NCI-H128 (cell line): Measurements from ENCODE around the gene CORO1C.
"Not testable (repeated sequence)": the region's sequence is repeated elsewhere in the genome, so short reads cannot be mapped to it uniquely, and the experiment has no call there.

Experiments
- DNase-seq: peaks from one replicate; lab custom pipeline; 2025; ENCODE audit not compliant: unreplicated experiment; lab: John Stamatoyannopoulos, UW

Gene CORO1C

DNA sequence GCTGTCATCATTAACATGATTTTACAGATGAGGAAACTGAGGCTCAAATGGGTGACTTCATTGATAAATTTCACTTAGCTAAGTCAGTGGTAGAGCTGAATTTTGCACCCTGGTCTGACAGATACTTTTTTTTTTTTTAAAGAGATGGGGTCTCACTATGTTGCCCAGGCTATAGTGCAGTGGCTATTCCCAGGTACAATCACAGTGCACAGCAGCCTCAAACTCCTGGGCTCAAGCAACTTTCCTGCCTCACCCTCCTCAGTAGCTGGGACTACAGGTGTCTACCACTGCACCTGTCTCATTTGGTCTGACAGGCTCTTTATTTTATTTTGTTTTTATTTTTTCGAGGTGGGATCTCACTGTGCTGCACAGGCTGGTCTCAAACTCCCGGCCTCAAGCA lies 24.2 kb upstream of the CORO1C start:
- DNase-seq, result no peak

DNA sequence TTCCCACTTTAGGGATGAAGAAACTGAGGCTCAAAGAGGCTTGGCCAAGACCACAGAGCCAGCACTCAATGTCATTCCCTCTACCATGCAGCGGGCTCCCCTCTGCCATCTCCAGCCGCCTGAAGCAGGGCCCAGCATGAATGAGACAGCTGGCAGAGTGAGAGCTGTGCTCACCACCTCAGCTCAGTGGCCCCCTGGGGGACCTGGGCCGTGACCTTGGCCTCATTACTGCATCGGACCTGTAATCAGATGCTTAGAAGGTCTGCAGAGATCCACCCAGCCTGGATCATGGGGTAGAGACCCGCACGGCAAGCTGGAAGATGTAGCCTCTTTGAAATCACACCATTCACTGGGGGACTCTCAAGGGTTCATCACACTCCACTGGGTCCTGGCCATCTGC lies 22.7 kb upstream of the CORO1C start:
- no peak for DNase-seq

DNA sequence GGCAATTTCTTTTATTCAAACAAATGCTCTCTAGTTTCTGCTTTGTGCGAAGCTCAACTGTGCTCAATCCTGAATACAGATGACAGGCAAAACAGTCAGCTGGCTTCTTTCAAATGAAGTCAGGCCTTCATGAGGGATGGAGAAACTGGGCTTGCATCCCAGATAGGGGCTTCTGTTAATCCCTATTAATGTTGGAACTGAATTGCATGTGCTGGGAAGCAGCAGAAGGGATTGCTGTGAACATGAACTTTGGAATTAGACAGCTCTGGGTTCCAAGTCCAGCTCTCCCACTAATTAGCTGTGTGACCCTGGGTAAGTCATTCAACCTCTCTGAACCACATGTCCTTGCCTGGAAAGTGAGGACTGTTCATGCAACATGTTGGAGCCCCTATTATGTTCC lies 21.1 kb upstream of the CORO1C start:
- DNase-seq, result no peak

DNA sequence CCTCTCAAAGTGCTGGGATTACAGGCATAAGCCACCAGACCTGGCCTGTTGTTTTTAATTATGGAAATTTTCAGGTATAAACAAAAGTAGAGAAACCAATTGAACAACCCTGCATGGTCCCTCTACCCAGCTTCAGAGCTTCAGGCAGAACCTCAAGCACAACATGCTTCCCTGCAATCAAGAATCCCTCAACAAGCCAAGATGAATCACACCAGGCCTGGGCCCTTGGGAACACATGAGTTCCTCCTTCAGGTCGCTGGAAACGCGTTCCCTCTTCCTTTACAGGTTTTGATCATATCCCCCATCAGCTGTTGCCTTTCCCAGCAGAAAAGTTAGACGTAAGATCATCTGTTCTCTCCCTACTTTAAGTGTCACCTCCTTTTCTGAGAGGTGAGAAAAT lies 20.5 kb upstream of the CORO1C start:
- no peak for DNase-seq

DNA sequence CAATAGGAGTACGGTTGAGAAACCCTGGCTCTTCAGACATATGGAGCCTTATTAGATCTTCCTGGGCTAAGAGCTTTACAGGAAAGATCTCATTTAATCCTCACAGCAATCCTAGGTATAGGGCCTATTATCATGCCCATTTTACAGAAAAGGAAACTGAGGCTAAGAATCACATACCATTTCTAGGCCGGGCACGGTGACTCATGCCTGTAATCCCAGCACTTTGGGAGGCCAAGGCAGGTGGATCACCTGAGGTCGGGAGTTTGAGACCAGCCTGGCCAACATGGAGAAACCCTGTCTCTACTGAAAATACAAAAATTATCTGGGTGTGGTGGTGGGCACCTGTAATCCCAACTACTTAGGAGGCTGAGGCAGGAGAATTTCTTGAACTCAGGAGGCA lies 19.7 kb upstream of the CORO1C start:
- DNase-seq, result not testable (repeated sequence)

DNA sequence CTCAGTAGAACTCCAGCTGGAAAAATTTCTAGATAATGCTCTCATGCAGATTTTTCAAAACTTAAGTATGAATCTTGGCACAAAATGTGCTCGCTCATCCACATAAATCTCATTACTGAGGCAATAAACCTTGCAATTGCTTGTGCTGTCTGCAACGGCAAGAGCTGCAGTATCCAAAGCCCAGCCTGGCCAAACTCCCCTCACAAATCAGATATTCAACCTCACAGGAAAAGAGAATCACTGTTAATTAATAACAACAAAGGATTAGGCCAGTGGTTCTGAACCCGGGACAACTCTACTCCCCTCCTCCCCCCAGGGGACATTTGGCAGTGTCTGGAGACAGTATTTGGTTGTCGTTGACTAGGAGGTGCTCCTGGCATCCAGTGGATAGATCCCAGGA lies 19.2 kb upstream of the CORO1C start:
- DNase-seq, result no peak

DNA sequence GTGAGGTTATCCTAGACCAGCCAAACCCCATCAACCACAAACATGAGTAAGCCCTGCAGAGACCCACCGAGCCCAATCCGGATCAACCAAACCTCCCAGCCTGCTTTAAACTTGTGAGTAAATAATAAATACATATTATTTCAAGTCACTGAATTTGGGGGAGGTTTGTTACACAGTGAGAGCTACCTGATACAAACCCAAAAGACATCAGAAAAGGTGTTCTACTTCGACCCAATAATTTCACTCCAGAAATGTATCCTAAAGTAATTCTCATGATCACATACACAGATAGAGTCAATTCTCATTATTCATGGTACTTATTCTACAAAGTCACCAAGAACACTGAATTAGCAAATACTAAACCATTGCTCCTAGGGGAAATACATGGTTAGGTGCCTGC lies 16.2 kb upstream of the CORO1C start:
- DNase-seq, result no peak

DNA sequence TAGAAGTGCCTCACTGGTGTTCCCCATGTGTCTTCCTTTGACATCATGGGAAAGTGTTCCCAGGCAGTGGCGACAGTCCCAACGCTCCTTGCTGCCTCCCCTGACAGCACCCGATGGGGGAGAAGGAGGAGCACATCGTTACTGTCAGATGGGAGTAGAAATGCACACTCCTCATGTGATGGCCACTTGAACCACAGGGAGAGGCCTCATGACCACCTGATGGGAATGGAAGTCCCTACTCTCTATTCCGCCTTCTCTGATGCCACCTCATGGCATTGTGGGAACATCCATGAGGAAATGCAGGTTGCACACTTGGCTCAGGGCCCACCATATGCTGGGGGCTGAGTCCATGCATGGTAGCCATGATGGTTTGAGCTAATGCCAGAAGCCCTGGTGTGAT lies 14.3 kb upstream of the CORO1C start:
- no peak for DNase-seq

DNA sequence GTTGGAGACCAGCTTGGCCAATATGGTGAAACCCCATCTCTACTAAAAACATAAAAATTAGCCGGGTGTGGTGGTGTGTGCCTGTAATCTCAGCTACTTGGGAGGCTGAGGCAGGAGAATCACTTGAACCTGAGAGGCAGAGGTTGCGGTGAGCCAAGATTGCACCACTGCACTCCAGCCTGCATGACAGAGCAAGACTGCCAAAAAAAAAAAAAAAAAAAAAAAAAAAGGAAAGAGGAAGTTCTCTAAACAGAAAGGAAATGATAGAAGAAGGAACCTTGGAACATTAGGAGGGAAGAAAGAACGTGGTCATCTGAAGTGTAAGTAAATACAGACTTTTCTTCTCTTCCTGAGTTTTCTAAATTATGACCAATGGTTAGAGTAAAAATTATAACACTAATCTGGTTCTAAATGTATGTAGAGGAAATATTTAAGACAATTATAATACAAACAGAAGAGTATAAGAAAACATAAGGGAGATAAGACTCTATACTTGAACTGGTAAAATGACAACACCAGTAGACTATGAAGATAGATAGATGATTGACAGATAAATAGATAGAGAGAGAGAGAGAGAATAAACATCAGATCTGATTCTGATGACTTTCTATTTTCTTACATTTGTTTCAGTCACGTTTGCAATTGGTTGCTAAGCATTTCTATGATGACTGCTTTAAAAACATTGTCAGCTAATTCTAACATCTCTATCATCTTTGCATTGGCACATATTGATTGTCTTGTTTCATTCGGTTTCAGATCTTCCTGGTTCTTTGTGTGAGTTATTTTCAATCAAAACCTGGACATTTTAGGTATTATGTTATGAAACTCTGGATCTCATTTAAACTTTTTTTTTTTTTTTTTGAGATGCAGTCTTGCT lies 12.9 kb upstream of the CORO1C start:
- DNase-seq, result no peak

DNA sequence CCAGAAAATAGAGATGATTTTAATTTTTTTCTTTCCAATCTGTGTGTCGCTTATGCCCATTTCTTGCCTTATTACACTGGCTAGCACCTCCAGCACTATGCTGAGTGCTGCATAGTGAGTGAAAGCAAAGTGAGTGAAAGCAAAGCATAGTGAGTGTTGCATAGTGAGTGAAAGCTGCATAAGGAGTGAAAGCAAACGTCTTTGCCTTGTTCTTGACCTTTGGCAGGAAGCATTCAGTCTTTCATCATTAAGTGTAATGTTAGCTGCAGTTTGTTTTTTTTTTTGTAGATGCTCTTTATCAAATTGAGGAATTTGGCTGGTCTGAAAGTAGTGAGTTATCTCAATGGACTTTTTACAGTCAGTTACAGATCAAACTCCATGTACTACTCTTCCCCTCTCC lies 6.9 kb upstream of the CORO1C start:
- no peak for DNase-seq

DNA sequence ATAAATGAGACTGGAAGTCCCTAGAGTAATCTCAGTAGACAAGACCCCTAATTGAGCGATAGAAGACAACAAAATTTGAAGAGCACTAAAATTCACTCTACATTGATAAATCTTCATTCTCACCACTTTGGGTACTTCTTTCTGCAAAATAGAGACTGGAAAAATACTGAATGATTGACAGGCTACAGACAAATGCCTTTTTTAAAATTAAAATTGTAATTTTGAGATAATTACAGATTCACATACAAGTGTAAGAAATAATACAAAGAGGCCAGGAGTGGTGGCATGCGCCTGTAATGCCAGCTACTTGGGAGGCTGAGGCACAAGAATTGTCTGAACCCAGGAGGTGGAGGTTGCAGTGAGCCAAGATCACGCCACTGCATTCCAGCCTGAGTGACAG lies 4.5 kb upstream of the CORO1C start:
- DNase-seq, result no peak

DNA sequence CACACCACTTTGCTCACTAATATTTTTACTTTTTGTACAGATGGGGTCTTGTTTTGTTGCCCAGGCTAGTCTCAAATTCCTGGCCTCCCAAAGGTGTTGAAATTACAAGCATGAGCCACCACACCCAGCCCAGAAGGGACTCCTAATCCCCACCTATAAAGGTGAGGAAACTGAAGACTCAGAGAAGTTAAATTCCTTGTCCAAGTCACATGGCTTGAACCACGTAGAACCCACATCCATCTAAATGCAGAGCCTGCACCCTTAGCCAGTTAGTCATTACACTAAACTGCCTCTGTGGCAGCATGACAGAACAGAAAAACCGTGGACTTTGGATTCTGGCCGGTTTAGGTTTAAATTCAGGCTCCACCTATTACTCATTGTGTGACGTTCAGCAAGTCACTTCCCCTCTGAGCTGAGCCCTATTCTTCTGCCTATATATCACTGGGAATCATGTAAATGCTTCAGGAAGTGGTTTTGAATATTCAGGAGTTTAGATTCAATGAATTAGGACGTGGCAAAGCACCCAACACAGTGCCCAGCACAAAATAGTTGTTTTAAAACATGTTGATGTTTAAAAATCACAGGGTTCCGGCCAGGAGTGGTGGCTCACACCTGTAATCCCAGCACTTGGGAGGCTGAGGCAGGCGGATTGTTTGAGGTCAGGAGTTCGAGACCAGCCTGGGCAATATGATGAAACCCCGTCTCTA lies 3.0 kb upstream of the CORO1C start:
- DNase-seq, result no peak

DNA sequence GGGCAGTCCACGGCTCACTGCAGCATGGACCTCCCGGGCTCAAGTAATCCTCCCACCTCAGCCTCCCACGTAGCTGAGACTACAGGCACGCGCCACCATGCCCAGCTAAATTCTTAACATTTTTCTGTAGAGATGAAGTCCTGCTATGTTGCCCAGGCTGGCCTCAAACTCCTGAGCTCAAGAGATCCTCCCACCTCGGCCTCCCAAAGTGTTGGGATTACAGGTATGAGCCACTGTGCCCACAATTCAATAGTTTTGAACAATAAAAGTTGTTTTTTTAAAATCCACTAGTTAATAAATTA lies 1.9 kb upstream of the CORO1C start:
- not testable (repeated sequence) for DNase-seq

DNA sequence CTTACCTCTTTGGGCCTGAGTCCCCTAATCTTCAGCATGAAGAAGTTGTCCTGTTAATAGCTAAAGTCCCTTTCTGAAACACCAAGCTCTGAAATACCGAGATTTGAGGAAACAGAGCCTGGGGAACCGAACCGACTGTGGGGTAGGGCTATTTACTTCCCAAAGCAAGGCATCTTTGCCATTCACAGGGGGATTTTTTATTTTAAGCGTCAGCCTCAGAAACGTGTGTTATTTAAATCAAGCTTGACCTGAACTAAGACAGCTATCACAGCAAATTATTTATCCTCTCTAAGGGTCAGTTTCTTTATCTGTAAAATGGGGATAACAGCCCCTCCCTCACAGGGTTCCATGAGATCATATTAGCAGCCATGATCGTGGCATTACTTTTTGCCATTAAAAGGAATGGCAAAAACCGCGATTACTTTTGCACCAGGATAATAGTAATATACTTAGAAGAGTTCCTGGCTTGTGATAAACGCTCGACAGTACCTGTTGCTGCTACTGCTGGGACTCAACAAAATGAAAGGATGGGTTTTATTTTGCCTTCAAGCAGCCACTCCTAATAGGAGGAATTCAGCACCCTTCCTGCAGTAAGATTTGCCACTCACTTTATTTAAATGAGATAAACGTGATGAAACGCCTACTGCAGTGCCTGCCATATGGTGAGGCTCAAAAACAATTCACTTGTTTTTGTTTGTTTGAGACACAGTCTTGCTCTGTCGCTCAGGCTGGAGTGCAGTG lies 1.3 kb upstream of the CORO1C start:
- DNase-seq, result no peak

DNA sequence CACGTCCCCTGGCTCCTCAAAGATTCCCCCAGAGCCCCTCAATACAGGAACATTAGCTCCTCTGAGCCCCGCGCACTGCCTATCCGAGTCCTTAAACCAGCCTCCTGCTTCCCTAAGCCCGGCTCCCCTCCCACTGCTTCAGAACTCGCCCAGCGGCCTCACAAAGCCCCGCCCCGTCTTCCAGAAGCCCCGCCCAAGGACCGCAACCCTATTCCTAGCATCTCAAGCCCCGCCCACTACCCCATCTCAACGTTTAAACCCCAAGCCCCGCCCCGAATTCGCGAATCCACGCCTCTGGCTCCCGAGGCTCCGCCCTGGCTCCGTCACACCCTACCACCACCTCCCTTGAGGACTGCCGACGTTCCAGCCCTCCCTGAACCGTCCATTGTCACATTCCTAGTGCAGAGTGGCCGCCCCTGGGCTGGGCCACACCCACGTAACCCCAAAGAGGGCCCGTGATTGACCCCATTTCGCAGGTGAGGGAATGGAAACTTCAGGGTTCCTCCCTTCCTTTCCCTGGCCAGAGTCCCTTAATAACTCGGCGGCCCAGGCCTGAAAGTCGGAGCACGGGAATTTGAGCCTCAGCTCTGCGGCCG lies 646 bp upstream of the CORO1C start:
- peak; percentile 89 for DNase-seq

DNA sequence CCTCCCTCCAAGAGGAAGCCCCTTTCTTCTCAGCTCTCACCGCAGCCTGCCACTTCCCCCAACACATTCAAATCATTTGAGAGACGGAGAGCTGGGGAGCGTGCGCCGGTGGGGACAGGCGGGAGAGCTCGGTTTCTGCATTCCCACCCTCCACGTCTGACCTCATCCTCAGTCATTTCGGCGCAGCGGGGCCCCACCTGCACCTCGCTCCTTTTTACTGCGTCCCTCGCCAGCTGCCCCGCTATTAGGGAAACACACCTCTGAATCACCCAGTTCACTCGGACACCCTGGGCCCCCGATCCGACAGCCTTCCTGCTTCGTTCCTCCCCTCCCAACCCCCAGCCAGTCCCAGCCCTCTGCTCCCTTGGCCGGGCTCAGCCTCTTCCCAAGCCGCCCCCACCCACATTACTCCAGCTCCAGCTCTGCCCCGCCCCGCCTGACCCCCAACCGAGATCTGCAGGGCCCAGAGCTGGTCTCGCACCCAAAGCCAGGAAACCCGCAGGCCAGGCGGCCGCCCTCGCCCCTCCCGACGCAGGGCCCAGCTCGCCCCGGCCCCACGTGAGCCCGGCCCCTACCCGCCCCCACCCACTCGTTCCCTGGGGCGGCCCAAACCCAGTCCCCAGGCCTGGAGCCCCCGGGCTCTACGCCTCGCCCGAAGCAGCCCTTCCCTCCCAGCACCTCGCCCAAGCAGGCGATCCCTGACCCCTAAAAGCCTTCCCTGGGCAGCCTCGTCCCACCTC lies 783 bp downstream of the CORO1C start:
- DNase-seq, result peak; percentile 42

DNA sequence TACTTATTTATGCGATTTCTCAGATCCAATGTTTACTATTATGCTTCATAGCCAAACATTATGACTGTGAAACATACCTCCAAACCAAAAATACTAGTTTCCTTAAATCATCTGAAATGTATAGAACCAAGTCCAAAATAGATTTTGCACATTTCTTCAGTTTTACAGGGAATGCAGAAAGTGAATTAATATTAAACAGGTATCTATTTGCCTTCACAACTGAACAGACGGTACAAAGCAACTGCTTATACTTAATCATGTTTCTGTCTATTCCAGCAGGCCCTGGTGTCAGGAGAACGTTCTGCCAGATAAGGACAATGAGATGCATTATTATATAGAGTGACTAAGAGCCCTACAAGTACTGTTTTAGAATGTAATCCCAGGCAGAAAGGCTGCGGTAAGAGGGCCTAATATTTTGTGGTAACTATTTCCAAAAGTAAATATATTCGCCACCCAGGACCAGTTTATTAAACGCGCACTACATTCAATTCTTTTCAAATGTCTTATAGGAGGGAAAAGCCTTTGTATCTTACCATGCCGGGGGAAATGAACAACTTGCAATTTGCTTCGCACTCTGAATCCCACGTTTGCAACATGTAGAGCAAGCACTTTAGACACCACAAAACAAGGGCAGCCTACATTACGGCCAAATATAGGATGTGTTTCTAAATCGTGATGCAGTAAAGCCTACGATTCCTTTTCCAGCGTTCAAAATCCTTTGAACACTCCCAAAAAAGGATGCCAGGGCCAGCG lies 1.5 kb downstream of the CORO1C start:
- DNase-seq, result no peak

DNA sequence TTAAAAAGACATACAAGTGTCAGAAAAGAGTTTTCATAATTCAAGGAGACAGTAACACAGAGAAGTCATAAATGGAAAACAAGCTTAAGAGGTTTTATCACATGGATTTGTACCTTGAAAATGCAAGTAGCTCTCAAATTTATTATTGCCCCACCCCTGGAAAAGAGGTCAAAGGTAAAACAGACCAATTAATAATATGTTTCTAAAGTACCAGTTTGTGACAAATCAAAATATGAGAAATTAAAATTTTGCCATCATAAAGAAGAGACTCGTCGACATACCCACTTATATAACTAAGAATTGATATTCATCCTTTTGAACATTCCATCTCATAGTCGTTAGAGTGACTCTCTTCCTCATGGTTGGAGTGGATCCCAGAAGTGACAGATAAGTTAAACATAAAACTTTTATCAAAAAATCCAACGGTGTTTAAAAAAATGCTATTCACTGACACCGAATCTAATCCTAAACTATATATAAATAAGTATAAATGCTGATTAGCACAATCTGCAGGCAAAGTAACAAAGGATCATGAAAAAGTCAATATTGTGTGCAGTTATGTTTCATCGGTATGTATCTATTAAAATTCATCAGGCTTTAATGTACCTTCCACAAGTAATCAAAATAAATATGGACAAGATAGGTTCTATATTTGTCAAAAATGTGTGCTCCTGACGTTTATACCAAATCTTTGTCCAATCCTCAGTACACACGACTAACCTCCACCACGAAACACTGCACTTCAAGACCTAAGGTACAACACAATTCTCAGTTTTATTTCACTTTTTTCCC lies 2.3 kb downstream of the CORO1C start:
- no peak for DNase-seq
